Neutrophil (primary cell): ENCODE measurements around the gene PRDM16.

Experiments used
- H3K27ac ChIP-seq: fragments of 200-600 bp; sonication (generic); 2 replicates; pipeline ENCODE4 v1.5.1; 2016; ENCODE audit warnings: mild to moderate bottlenecking, moderate library complexity
- H3K27me3 ChIP-seq: fragments of 200-600 bp; sonication (generic); 2 replicates; pipeline ENCODE4 v1.6.0; 2016; ENCODE audit warnings: mild to moderate bottlenecking
- H3K36me3 ChIP-seq: fragments of 200-600 bp; sonication (generic); 2 replicates; pipeline ENCODE4 v1.5.1; 2017
- H3K4me1 ChIP-seq, 2 experiments: fragments of 200-600 bp in 1 of 2; sonication (generic) in 1 of 2; 1 replicate in 1 of 2; 2 replicates in 1 of 2; pipeline versions ENCODE4 v1.5.1 to v1.6.1; 2013 to 2016; ENCODE audit warnings: low read depth in 1 of 2, low read length in 1 of 2, mild to moderate bottlenecking in 1 of 2, moderate library complexity in 1 of 2; ENCODE audit not compliant: control insufficient read depth in 1 of 2, insufficient read depth in 1 of 2
- H3K4me3 ChIP-seq, 2 experiments: fragments of 200-600 bp in 1 of 2; sonication (generic) in 1 of 2; 1 replicate in 1 of 2; 2 replicates in 1 of 2; pipeline ENCODE4 v1.5.1; 2013 to 2016; ENCODE audit warnings: low read depth in 1 of 2, low read length in 1 of 2, mild to moderate bottlenecking in 1 of 2, moderate library complexity in 1 of 2
- H3K9me3 ChIP-seq: fragments of 200-600 bp; sonication (generic); 2 replicates; pipeline ENCODE4 v1.5.1; 2016
- TF ChIP-seq, protein P1 (sequence below): fragments of 200-600 bp; sonication (generic); IDR thresholded peaks from 2 replicates; pipeline ENCODE4 v1.5.1; 2016; ENCODE audit warnings: antibody characterized with exemption

The PRDM16 gene

DNA sequence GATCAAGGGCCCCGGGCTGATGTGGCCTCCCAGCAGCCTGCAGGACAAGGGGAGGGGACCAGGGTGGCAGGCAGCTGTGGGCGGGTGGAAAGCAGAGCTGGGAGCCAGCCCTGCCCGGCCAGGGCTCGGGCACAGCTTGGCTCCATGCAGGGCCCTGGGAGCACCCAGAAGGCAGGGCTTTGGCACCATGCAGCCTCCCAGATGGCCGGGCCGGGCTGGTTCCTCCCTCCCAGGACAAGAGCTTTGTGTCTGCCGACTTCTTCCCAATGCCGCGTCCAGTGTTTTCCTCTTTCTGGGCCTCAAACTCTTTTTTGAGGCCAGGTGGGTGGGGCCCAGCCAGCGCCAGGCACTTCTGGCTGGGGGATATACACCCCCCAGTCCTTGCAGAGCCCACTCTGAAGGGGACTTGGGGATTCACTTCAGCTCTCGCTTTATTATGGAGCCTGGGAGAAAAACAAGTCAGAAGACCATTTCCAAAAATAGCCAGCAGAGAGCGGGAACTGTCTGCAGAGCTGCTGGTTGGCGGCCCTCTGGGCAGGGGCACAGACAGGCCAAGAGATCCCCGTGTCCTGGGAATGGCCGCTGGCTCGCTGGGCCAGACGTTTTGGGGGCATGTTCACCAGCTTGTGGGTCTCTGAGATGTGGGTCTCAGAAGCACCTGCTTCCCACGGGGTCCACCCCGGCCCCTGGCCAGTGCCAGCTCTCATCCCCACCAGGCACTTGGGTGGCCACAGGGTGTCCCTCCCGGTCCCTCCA, 281.7 kb downstream of the PRDM16 start:
- TF ChIP-seq, protein P1, sequence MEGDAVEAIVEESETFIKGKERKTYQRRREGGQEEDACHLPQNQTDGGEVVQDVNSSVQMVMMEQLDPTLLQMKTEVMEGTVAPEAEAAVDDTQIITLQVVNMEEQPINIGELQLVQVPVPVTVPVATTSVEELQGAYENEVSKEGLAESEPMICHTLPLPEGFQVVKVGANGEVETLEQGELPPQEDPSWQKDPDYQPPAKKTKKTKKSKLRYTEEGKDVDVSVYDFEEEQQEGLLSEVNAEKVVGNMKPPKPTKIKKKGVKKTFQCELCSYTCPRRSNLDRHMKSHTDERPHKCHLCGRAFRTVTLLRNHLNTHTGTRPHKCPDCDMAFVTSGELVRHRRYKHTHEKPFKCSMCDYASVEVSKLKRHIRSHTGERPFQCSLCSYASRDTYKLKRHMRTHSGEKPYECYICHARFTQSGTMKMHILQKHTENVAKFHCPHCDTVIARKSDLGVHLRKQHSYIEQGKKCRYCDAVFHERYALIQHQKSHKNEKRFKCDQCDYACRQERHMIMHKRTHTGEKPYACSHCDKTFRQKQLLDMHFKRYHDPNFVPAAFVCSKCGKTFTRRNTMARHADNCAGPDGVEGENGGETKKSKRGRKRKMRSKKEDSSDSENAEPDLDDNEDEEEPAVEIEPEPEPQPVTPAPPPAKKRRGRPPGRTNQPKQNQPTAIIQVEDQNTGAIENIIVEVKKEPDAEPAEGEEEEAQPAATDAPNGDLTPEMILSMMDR = no peak
- Histone ChIP-seq H3K36me3 (no peaks in the 10 kb centered on the region), H3K9me3 (no peaks in the 10 kb centered on the region), H3K4me3 (no peak overlapping the region), H3K27ac (no peak overlapping the region), H3K27me3 (peaks cover 37% of the 10 kb centered on the region), H3K4me1 (no peaks in the 10 kb centered on the region)

DNA sequence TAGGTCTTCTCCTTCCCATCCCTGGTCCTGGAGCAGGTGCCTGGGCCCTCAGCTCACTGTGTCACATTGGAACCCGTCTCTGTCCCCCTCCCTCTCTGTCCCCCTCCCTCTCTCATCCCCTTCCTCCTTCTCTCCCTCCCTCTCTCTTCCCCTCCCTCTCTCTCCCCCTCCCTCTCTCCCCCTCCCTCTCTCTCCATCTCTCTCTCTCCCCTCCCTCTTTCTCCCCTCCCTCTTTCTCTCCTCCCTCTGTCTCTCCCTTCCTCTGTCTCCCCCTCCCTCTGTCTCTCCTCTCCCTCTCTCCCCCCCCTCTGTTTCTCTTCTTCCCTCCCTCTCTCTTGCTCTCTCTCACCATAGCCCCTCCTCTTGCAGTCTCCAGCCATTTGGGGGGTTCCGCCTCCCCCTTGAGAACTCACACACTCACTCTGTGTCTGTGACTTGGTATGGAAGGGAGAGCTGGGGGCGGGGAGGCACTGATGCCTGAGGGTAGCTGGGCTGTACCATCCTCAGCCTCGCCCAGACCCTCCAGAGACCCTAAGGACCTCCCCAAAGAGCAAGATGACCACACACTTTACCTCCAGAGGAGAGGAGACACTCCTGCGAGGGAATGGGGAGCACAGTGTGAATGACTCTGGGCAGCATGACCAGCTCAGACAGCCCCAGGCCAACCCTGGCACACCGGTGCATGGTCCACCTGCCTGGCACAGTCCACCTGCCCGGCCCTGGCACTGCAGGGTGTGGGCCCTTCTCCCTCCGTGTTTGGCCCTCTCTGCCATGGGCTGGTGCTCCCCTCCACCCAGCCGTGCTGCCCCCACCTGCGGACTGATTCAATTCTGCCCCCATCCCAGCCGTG, 282.7 kb downstream of the PRDM16 start:
- Histone ChIP-seq H3K36me3 (no peaks in the 10 kb centered on the region), H3K9me3 (no peaks in the 10 kb centered on the region), H3K4me3 (no peak overlapping the region), H3K27me3 (peaks cover 37% of the 10 kb centered on the region), H3K27ac (no peak overlapping the region), H3K4me1 (no peaks in the 10 kb centered on the region)
- TF ChIP-seq, protein P1 = no peak

DNA sequence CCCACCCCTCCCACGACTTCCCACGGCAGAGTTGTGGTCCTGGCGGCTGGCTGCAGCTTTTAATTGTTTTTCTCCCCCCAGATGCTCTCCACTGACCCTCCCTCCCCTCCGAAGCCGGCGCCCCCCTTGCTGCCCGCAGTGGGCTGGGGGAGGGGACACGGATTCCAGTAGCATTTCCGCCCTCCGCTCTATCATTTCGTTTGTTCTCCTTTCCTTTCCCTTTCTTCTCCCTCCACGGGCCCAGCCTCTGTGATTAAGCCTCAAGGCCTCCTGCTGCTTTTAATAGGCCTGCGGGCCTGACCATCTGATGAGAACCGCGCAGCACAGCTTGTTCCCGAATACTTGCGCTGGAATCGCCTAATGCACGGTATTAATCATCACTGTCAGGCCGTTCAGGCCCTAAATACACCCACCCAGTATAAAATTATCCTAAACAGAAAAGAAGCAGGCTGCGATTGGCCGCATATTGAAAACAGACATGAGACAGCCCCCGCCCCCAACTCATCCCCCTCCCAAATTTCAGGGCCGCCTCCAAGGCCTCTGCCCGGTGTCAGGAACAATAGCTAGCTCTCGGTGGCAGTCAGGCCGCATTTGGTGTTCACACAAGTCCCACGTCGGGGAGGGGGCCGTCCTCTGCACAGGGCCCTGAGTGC, 283.4 kb downstream of the PRDM16 start:
- no peak overlapping the region for H3K4me3 ChIP-seq
- H3K9me3 ChIP-seq = no peaks in the 10 kb centered on the region
- H3K4me1 ChIP-seq = no peaks in the 10 kb centered on the region
- no peak overlapping the region for H3K27ac ChIP-seq
- no peaks in the 10 kb centered on the region for H3K36me3 ChIP-seq
- peaks cover 37% of the 10 kb centered on the region for H3K27me3 ChIP-seq
- TF ChIP-seq, protein P1 = no peak

DNA sequence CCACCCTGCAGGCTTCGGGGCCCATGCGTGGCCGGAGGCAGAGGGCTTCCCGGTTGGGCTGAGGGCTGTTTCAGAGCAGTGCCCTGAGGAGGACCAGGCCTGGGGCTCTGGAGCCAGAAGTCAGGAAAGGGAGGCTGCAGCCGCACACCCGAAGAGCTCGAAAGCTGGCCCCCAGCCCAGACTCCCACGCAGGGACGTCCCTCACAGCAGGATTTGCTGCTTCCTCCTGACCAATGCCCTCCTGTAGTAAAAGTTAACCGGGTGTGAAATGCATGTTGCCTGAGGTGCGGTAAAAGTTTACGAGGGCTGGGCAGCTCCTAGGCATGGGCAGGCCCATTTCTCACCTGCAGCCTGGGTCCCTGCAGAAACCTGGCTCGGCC, 283.9 kb downstream of the PRDM16 start:
- Histone ChIP-seq H3K27ac (no peak overlapping the region), H3K9me3 (no peaks in the 10 kb centered on the region), H3K27me3 (peaks cover 37% of the 10 kb centered on the region), H3K4me1 (no peaks in the 10 kb centered on the region), H3K36me3 (no peaks in the 10 kb centered on the region), H3K4me3 (no peak overlapping the region)
- TF ChIP-seq, protein P1 = no peak

DNA sequence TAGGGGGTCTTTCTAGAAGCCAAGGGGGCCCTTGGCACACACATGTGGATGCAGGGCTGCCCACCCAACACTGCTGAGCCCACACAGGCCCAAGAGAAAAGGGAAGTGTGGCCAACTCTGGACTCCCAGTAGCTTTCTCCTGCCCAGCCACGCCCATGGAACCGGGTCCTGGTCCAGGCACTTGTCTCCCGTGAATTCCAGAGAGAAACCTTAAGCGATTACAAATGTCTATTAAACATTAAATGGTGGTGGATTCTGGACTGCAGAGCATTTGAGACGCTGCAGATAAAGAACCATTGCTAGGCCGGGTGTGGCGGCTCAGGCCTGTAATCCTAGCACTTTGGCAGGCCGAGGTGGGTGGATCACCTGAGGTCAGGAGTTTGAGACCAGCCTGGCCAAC, 284.9 kb downstream of the PRDM16 start:
- peaks cover 37% of the 10 kb centered on the region for H3K27me3 ChIP-seq
- H3K4me3 ChIP-seq = no peak overlapping the region
- no peaks in the 10 kb centered on the region for H3K36me3 ChIP-seq
- TF ChIP-seq, protein P1 = no peak
- H3K4me1 ChIP-seq = no peaks in the 10 kb centered on the region
- H3K9me3 ChIP-seq = no peaks in the 10 kb centered on the region
- no peak overlapping the region for H3K27ac ChIP-seq
